BLaER1 treated with 17β-estradiol and CSF1 and Interleukin-3, amounts not matched to agents 10 nM and 100 nM (cell line): Measurements from ENCODE around the gene CLDN14.
"Not testable (repeated sequence)": the region's sequence is repeated elsewhere in the genome, so short reads cannot be mapped to it uniquely, and the experiment has no call there.

Source experiments
- H3K27ac ChIP-seq, 11 experiments: shearing (Covaris generic); formaldehyde crosslinking; 2 replicates each; pipeline ENCODE4 v1.8.1; 2022
- H3K27me3 ChIP-seq, 11 experiments: shearing (Covaris generic); formaldehyde crosslinking; 2 replicates each; pipeline ENCODE4 v1.8.1; 2022
- H3K36me3 ChIP-seq, 11 experiments: shearing (Covaris generic); formaldehyde crosslinking; 2 replicates each; pipeline ENCODE4 v1.8.1; 2022
- H3K4me1 ChIP-seq, 10 experiments: shearing (Covaris generic); formaldehyde crosslinking; 2 replicates each; pipeline ENCODE4 v1.8.1; 2022
- H3K4me2 ChIP-seq, 11 experiments: shearing (Covaris generic); formaldehyde crosslinking; 2 replicates each; pipeline ENCODE4 v1.8.1; 2022
- H3K4me3 ChIP-seq, 10 experiments: shearing (Covaris generic); formaldehyde crosslinking; 2 replicates each; pipeline ENCODE4 v1.8.1; 2022
- H3K9ac ChIP-seq, 11 experiments: shearing (Covaris generic); formaldehyde crosslinking; 2 replicates each; pipeline ENCODE4 v1.8.1; 2022
- H3K9me3 ChIP-seq, 11 experiments: shearing (Covaris generic); formaldehyde crosslinking; replicated peaks in 1 of 11; 2 replicates each; pipeline ENCODE4 v1.8.1; 2022
- H4K20me1 ChIP-seq, 11 experiments: shearing (Covaris generic); formaldehyde crosslinking; 2 replicates each; pipeline ENCODE4 v1.8.1; 2022
- Cebpa-rat ChIP-seq, 11 experiments: shearing (Covaris generic); IDR thresholded peaks; 2 replicates each; pipeline ENCODE4 v1.8.1; 2022

CLDN14 gene

DNA sequence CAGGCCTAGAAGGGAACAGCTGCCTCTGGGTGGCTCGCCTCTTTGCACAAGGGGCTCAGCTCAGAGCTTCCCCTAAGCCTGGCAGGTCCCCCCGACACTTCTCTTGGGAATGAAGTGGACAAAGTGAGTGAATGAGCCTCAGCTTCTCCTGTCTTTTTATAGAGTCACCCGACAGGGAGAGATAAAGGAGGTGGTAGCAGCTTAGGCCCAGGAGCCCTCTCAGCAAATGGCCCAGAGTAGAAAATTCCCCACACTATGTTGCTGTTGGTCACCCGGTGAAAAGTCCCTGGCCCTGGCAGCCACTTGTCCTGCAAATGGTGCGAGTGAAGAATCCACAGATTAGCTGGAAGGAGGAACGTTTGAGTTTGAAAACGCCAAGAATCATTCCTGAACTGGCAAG, 2.4 kb downstream of the CLDN14 start:
- no peak overlapping the region for H3K4me2 ChIP-seq
- H3K4me3 ChIP-seq = no peak overlapping the region
- H3K9ac ChIP-seq = no peak overlapping the region
- TF ChIP-seq Cebpa-rat (IDR thresholded peaks at IDR 0.05) = no peak
- no peak overlapping the region for H3K27ac ChIP-seq
- no peaks in the 10 kb centered on the region for H3K27me3 ChIP-seq
- H4K20me1 ChIP-seq = no peaks in the 10 kb centered on the region
- no peaks in the 10 kb centered on the region for H3K36me3 ChIP-seq
- H3K9me3 ChIP-seq = peaks cover 0 to 8% (median 0%) of the 10 kb centered on the region in 11 experiments; a peak in 3 of 22 replicates
- no peaks in the 10 kb centered on the region for H3K4me1 ChIP-seq

DNA sequence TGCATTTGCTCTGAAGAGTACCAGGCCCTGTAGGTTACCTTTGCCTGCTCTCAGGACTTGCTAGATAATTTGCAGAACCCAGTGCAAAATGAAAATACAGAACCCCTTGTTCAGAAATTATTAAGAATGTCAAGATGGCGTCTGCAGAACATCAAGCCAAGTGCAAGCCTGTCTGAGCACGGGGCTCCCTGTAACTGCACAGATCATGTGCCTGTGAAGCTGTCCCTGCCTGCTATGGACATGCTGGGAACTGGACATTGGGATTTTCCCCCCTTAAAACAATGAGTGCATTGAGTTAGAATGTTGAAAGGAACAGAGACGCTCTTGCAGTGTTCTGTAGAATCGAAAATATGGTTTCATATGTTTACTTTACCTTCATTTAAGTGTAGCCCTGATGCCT, 2.9 kb downstream of the CLDN14 start:
- no peak overlapping the region for H3K4me2 ChIP-seq

DNA sequence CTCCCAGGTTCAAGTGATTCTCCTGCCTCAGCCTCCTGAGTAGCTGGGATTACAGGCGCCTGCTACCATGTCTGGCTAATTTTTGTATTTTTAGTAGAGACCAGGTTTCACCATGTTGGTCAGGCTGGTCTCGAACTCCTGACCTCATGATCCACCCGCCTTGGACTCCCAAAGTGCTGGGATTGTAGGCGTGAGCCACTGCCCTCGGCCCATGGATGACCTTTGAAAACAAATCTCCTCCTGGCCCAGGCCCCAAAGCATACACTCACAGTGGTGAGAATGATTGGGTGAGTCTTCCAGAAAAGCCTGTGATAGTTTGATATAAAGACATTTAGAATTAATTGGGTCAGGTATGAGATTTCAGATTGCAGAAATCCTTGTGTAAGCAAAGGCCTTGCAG, 3.4 kb downstream of the CLDN14 start:
- H3K27ac ChIP-seq, H3K27me3 ChIP-seq, H3K36me3 ChIP-seq, H3K4me1 ChIP-seq, H4K20me1 ChIP-seq, H3K4me2 ChIP-seq, H3K4me3 ChIP-seq, H3K9ac ChIP-seq: not testable (repeated sequence)
- peaks cover 0 to 14% (median 0%) of the 10 kb centered on the region in 11 experiments; a peak in 3 of 22 replicates for H3K9me3 ChIP-seq

More for the DNA sequence above, 2.9 kb downstream of the CLDN14 start:
- no peak overlapping the region for H3K27ac ChIP-seq
- no peak for TF ChIP-seq Cebpa-rat (IDR thresholded peaks at IDR 0.05)
- H3K9ac ChIP-seq = no peak overlapping the region
- H3K27me3 ChIP-seq = no peaks in the 10 kb centered on the region
- H3K4me1 ChIP-seq = no peaks in the 10 kb centered on the region
- H3K4me3 ChIP-seq = no peak overlapping the region
- no peaks in the 10 kb centered on the region for H4K20me1 ChIP-seq
- H3K36me3 ChIP-seq = no peaks in the 10 kb centered on the region
- peaks cover 0 to 13% (median 0%) of the 10 kb centered on the region in 11 experiments; a peak in 3 of 22 replicates for H3K9me3 ChIP-seq

- Histone ChIP-seq H4K20me1 (no peaks in the 10 kb centered on the region), H3K4me1 (no peaks in the 10 kb centered on the region), H3K27me3 (no peaks in the 10 kb centered on the region), H3K9me3 (peaks cover 0 to 14% (median 0%) of the 10 kb centered on the region in 11 experiments; a peak in 3 of 22 replicates), H3K36me3 (no peaks in the 10 kb centered on the region), H3K9ac (no peak overlapping the region), H3K4me3 (no peak overlapping the region), H3K4me2 (no peak overlapping the region), H3K27ac (no peak overlapping the region)
- TF ChIP-seq Cebpa-rat (IDR thresholded peaks at IDR 0.05) = no peak
Measured at GRCh38 chr21:36474591-36474990, 5.3 kb downstream of the CLDN14 start.

- H3K9ac ChIP-seq = no peak overlapping the region
- no peak overlapping the region for H3K4me3 ChIP-seq
- H3K9me3 ChIP-seq = peaks cover 0 to 14% (median 0%) of the 10 kb centered on the region in 11 experiments; a peak in 3 of 22 replicates
- H3K36me3 ChIP-seq = no peaks in the 10 kb centered on the region
- H3K4me2 ChIP-seq = no peak overlapping the region
- H3K27me3 ChIP-seq = no peaks in the 10 kb centered on the region
- no peaks in the 10 kb centered on the region for H3K4me1 ChIP-seq
- TF ChIP-seq Cebpa-rat (IDR thresholded peaks at IDR 0.05) = no peak
- no peak overlapping the region for H3K27ac ChIP-seq
- H4K20me1 ChIP-seq = no peaks in the 10 kb centered on the region
Measured at GRCh38 chr21:36473203-36473602, 6.7 kb downstream of the CLDN14 start.

GRCh38 chr21:36472377-36472776, 7.5 kb downstream of the CLDN14 start:
- no peak overlapping the region for H3K9ac ChIP-seq
- H3K36me3 ChIP-seq = no peaks in the 10 kb centered on the region
- no peak overlapping the region for H3K27ac ChIP-seq
- H4K20me1 ChIP-seq = no peaks in the 10 kb centered on the region
- H3K4me3 ChIP-seq = no peak overlapping the region
- no peak for TF ChIP-seq Cebpa-rat (IDR thresholded peaks at IDR 0.05)
- peaks cover 0 to 14% (median 0%) of the 10 kb centered on the region in 11 experiments; a peak in 3 of 22 replicates for H3K9me3 ChIP-seq
- no peaks in the 10 kb centered on the region for H3K27me3 ChIP-seq
- no peaks in the 10 kb centered on the region for H3K4me1 ChIP-seq
- no peak overlapping the region for H3K4me2 ChIP-seq

- Histone ChIP-seq H3K4me1 (no peaks in the 10 kb centered on the region), H3K4me2 (no peak overlapping the region), H3K27ac (no peak overlapping the region), H3K36me3 (no peaks in the 10 kb centered on the region), H3K4me3 (no peak overlapping the region), H3K9ac (no peak overlapping the region), H3K27me3 (no peaks in the 10 kb centered on the region), H4K20me1 (no peaks in the 10 kb centered on the region), H3K9me3 (peaks cover 0 to 14% (median 0%) of the 10 kb centered on the region in 11 experiments; a peak in 3 of 22 replicates)
- TF ChIP-seq Cebpa-rat (IDR thresholded peaks at IDR 0.05) = no peak
Measured at GRCh38 chr21:36471254-36471723, 8.6 kb downstream of the CLDN14 start.

DNA sequence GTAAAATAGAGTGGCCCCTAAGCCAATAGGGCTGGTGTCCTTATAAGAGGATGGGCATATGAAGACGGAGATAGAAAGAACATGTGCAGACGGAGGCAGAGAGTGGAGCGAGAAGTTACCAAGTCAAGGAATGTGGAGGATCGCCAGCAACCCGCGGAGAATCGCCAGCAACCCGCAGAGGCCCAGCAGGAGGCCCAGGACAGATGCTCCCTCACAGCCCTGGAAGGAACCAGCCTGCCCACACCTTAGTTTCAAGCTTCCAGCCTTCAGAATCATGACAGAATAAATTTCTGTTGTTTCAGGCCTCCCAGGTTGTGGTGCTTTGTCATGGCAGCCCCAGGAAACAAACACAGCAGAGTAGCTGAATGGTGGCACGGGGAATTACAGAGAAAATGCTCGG, 9.6 kb downstream of the CLDN14 start:
- Histone ChIP-seq H3K36me3 (no peaks in the 10 kb centered on the region), H3K4me2 (no peak overlapping the region), H3K27ac (no peak overlapping the region), H3K9me3 (peaks cover 0 to 14% (median 0%) of the 10 kb centered on the region in 11 experiments; a peak in 3 of 22 replicates), H3K4me3 (no peak overlapping the region), H3K27me3 (no peaks in the 10 kb centered on the region), H3K4me1 (no peaks in the 10 kb centered on the region), H4K20me1 (no peaks in the 10 kb centered on the region), H3K9ac (no peak overlapping the region)
- TF ChIP-seq Cebpa-rat (IDR thresholded peaks at IDR 0.05) = no peak

- Histone ChIP-seq H3K27me3 (no peaks in the 10 kb centered on the region), H3K4me1 (no peaks in the 10 kb centered on the region), H3K4me3 (no peak overlapping the region)
Measured at GRCh38 chr21:36466061-36466511, 13.8 kb downstream of the CLDN14 start.

DNA sequence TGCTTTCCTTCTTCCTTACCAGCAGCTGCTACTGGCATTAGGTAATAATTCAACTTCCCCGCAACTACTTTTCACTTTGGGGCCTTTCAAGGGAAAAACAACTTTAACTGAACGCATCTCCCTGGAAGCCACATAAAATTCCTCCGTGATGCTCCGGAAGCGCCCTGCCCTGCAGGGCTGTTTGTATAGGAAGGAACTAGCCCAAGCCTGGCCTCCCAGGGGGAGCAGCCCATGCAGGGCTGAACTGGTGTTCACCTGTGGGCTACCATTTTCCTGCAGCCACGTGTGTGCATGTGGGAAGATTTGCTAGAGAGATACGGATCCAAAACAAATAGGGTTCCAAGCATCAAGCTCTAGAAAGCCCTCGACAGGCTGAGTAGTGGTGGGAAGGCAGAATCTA, 14.4 kb downstream of the CLDN14 start:
- no peak overlapping the region for H3K9ac ChIP-seq
- no peaks in the 10 kb centered on the region for H3K27me3 ChIP-seq
- H3K9me3 ChIP-seq = no peaks in the 10 kb centered on the region
- TF ChIP-seq Cebpa-rat (IDR thresholded peaks at IDR 0.05) = no peak
- H4K20me1 ChIP-seq = no peaks in the 10 kb centered on the region
- no peak overlapping the region for H3K4me3 ChIP-seq
- 0 out of 20 replicates have a peak, but pooled peaks cover 0 to 2% (median 0%) of the 10 kb centered on the region in 10 experiments for H3K4me1 ChIP-seq
- H3K4me2 ChIP-seq = no peak overlapping the region
- no peaks in the 10 kb centered on the region for H3K36me3 ChIP-seq
- no peak overlapping the region for H3K27ac ChIP-seq

More at GRCh38 chr21:36466061-36466511, 13.8 kb downstream of the CLDN14 start:
- no peak for TF ChIP-seq Cebpa-rat (IDR thresholded peaks at IDR 0.05)
- H3K9me3 ChIP-seq = no peaks in the 10 kb centered on the region
- H4K20me1 ChIP-seq = no peaks in the 10 kb centered on the region
- H3K4me2 ChIP-seq = no peak overlapping the region
- no peak overlapping the region for H3K27ac ChIP-seq
- no peak overlapping the region for H3K9ac ChIP-seq
- H3K36me3 ChIP-seq = no peaks in the 10 kb centered on the region
